Measurements from ENCODE around the gene ATP6V1C2.

The ATP6V1C2 gene, protein sequence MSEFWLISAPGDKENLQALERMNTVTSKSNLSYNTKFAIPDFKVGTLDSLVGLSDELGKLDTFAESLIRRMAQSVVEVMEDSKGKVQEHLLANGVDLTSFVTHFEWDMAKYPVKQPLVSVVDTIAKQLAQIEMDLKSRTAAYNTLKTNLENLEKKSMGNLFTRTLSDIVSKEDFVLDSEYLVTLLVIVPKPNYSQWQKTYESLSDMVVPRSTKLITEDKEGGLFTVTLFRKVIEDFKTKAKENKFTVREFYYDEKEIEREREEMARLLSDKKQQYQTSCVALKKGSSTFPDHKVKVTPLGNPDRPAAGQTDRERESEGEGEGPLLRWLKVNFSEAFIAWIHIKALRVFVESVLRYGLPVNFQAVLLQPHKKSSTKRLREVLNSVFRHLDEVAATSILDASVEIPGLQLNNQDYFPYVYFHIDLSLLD

DNA sequence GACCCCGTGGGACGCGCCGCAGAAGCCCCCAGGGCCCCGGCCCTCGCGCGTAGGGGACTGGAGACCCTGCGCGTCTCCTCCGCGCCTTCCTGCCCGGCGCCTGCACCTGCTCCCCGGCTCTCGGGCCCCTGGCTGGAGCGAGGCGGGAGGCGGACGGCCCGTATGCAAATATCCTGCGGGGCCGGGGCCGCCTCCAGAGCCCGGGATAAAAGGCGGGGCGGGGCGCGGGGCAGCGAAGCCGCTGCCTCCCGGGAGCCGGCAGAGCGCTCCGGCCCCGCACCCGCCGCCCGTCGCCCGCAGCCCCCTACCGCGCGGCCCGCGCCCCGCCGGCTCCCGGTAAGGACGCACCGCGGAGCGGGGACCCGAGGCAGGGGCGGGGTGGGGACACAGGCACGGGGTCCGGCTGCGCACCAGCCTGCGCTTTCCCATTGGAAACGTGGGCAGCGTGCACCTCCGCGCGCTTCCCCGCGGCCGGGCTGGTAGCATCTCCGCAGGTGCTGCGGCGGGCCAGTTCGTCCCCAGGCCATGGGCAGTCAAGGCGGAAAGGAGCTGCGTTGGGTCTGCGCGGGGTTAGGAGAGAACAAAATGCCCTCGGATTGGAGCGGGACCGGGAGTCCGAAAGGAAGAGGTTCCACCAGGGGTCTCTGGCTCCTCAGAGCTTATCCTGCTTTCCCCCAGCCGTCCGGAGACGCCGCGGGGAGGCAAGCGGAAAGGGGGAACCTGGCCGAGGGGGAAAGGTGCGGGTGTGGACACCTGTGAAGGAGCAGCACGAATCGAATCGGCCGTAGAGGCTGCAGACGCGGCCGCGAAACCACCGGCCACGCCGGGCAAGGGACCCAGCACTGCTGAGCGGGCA, at the start of gene ATP6V1C2:
TSS of gene ATP6V1C2 (plus strand) at position 235 of the 856 bp plus-strand sequence. CDS start 1,220 bp downstream, outside the sequence.
- no peak for DNase-seq

- DNase-seq: no peak
Observed at GRCh38 chr2:10675131-10675530, 46.3 kb upstream of the ATP6V1C2 start.

DNA sequence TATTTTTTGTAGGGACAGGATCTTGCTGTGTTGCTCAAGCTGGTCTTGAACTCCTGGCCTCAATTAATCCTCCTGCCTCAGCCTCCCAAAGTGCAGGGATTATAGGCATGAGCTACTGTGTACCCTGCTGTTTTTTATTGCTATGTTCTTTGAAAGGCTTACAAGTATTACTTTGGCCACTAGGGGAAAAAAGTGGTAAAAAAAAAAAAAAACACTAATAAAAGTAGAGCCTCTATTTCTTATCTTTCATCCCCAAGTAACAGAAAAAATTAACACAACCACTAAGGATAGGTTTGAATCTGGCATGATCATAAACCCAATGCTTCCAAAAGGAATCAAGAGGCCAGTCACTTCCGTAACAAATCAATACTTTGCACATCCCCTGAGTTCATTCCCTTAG, 43.2 kb upstream of the ATP6V1C2 start:
- DNase-seq: no peak

GRCh38 chr2:10680214-10680613, 41.2 kb upstream of the ATP6V1C2 start:
- DNase-seq: no peak

GRCh38 chr2:10680957-10681356, 40.5 kb upstream of the ATP6V1C2 start:
- no peak for DNase-seq

GRCh38 chr2:10686176-10686730, 35.2 kb upstream of the ATP6V1C2 start:
- DNase-seq: no peak

DNA sequence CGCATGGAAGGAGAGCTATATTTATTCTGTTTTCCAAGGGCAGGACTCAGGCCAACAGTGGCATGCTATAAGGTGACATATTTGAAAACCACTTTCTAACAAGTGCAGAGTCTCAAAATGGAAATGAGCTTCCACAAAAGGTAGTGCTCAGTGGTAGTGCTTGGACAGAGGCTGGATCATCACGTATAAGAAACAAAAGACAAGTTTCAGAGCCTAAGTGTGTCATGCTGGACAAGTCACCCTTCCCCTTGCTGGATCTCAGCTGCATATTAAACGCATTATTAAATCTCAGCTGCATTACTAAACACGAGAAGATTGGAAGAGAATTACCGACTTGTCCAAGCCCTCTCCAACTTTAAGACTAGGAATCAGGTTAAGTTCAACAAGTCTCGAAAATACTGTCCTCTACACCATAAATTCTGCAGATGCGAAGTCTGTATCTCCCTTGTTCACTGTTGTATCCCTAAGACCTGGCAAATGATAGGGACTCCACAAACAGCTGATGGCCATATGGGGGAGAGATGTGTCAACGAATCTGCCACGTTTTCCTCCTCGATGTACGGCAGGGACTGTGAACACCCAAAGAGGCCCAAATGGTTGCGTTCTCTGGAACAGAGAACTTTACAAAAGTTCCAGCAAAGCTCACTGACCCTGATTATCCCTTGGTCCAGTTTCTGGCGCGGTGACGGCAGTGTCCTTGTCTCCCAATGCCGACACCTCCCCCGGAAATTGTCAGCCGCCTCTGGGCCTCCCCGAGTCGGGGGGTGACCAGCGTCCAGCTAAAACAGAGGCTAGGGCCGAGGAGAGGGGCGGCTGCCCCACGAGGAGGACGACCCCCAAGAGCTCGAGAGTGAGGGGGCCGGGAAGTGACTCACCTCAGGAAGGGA, 32.3 kb upstream of the ATP6V1C2 start:
- no peak for DNase-seq

GRCh38 chr2:10691521-10691920, 29.9 kb upstream of the ATP6V1C2 start:
- DNase-seq: no peak

GRCh38 chr2:10700078-10700803, 21.2 kb upstream of the ATP6V1C2 start:
- DNase-seq: no peak

- DNase-seq: no peak
Observed at GRCh38 chr2:10704034-10704594, 17.3 kb upstream of the ATP6V1C2 start.

- no peak for DNase-seq
Observed at GRCh38 chr2:10706033-10706432, 15.4 kb upstream of the ATP6V1C2 start.

DNA sequence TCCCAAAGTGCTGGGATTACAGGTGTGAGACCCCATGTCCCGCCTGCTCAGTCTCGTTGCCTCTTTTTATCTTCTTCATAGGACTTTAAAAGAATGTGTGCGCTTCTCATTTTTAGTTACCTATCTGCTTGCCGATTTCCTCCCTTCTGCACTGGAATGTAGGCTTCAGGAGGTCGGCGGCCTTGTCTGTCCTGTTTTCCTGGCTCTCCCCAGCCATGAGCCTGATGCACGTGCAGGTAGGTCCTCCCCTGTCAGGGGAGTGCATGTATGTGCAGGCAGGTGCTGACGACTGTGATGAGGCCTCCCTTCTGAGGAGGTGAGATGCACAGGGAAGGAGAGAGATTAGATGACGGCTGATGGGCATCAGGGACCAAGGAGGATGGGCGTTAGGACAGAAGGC, 13.6 kb upstream of the ATP6V1C2 start:
- no peak for DNase-seq

DNA sequence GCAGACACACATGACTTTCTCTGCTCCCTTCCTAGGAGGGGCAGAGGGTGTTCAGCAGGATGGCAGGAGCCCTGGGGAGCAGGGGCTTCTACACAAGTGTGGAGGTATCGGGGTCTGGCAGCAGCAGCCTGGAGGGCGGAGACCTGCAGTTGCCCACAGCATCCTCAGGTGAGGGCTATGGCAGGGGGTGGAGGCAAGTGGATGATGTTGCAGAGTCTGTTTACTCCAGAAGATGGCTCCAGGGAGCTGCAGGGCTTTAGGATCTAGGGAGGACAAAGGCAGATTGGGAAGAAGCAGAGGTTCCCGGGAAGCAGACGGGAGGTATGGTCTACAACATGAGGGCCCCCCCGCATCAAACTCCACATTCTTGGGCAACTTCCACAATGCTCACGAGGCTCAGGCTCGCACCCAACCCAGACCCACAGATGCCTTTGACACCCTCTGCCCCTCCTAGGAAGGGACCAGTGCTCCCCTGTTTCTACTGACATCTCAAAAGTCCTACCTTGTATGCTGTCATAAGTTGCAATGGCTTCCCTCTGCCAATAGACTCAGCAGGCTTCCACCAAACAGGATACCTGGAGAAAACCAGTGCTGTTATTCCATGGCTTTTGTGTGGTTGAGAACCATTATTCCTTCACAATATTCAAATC, 12.0 kb upstream of the ATP6V1C2 start:
- DNase-seq: no peak

GRCh38 chr2:10712185-10712809, 9.1 kb upstream of the ATP6V1C2 start:
- DNase-seq: no peak

DNA sequence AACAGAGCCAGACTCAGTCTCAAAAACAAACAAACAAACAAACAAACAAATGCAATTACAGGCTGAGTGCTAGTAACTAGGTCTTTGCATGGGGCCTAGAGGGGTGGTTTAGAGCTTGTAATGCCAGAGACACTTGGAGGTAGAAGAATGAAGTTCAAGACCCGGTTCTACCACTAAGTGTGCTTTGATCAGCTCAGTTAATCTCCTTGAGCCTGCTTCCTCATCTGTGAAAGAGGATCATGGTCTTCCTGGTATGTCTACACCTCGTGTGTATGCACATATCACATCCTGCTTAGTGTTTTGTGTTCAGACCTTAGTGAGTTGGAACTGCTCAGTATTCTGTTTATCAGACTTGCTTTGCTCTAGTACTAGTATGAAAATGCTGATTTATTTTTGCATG, 4.8 kb upstream of the ATP6V1C2 start:
- no peak for DNase-seq

GRCh38 chr2:10717628-10718027, 3.8 kb upstream of the ATP6V1C2 start:
- DNase-seq: no peak

DNA sequence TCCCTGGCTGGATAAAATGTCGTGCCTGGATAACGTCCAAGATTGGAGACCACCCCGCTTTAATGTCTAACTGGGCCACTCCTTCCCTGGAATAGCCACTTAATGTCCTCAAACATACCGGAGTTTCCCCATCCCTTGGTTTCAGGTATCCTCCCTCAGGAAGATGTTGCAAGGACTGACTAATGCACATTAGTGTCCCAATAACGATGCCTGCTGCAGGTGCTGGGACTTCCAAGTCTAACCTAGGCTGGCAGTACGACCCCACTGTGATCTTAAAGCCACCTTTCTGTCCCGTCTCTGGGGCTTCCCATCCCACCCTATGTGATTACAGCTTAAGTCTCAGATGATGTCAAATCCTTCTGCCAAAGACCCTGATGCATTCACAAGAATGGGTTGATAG, 1.1 kb upstream of the ATP6V1C2 start:
- no peak for DNase-seq

DNA sequence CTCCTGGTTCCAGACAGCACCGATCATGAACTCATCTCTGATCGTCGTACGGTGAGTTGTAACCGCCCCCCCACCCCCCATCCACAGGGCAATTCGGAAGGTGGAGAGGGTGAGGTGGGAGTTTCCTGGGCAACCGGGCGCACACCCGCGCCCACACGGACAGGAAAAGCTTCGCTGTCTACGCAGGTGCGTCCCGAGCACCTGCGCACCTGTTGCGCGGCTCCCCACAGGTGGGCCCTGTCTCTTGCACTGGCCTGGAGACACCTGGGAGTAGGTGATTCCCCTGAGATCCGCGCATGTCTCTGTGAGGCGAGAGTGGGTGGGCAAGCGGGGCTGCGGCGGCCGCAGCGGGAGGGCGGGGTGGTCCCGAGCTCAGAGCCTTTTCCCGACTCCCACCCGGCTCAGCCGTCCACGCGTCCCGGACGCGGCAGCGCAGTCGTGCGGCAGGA, 459 bp upstream of the ATP6V1C2 start:
- no peak for DNase-seq

DNA sequence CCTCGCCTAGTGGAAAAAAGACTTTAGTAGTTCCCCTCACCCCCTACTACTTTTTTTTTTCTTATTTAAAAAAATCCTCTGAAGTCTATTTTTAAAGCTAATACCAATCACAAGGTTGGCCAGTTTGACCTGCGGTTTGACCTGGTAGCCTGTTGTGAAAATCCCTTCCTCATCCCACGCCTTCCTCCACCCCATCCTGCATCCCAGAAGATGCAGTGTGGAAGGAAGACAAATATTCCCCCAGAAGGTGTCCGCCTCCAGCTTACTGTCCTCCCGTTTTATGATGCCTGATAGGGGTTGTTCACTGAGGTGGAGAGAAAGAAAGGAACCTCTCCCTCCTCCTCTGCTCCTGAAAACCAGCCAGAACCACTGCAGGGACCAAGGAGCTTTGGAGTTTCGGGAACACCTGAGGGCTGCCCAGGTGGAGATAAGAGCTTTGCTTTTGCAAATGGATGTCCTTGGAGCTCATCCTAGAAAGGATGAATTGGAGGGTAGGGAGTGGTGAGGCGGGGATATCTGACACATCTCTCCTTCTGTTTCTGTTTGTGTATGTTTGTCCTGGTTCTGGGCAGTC, 909 bp downstream of the ATP6V1C2 start:
- no peak for DNase-seq
